Measurements from ENCODE around the gene MLN.

- TF ChIP-seq POLR2AphosphoS5 (IDR thresholded peaks at IDR 0.05; ENCODE audit: low read depth, low read length): no peak
- no peak for TF ChIP-seq TAF1 (IDR thresholded peaks at IDR 0.05; ENCODE audit: borderline replicate concordance, low read depth, low read length)
Measured at GRCh38 chr6:33746036-33746600, 57.7 kb downstream of the MLN start.
